Suppressor macrophage (primary cell): ENCODE measurements around the gene PRIM1.
"Not testable (repeated sequence)": the region's sequence is repeated elsewhere in the genome, so short reads cannot be mapped to it uniquely, and the experiment has no call there.

ENCODE experiments used
- DNase-seq, 4 experiments: peaks; one replicate each; pipeline ENCODE4 v3.0.0-alpha.2; 2020 to 2022
- total RNA-seq, 17 experiments: gene quantifications; one replicate each; lab custom pipeline; 2026; ENCODE audit warnings: mixed read lengths in 6 of 17, inconsistent platforms in 3 of 17; lab: John Stamatoyannopoulos, UW

Gene PRIM1
- 0.42 to 19.1 (median 6.4) reads per million in 17 experiments for total RNA-seq

DNA sequence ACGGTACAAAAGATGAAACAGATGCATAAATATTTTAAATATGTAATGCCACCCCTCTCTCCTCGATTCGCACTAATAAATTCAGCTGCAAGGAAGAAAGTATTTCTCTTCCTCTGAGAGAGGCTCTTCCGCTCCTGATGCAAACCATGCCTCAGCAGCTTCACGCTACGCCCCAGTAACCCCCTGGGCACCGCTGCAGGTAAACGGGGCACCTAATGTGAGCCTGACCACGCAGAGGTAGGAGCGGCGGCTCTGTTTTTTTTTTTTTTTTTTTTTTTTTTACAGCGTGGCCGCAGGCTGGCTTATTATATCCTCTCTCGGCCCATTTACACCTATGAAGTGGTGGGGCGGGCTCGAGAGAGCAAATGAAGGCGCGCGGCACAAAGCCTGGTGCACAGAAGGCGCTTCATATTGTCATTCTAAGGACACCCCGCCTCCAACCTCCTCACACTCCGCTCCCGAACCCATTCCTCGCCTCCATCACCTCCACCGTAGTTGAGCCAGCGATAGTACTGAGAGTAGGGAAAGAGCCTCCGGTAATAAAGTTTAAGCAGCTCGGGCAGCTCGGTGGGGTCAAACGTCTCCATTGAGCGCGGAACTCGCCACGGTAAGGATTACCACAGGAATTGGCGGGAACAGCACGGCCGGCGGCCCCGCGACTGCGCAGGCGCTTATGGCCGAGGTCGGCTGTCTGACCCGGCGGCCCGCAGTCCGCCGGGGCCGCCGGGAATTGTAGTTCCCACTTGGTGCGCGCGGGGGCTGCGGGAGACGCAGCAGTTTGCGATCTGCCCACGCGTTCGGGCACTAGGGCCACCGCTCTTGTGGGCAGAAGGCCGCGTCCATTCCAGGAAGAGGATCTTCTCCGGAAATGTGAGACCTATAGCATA, at the start of gene PRIM1:
Gene PRIM1, minus strand, starts transcription at position 612 of the 887 bp plus-strand sequence. Its CDS starts 25 bp downstream, at position 587.
- peak; percentile 92 to 95 (median 93) for DNase-seq

DNA sequence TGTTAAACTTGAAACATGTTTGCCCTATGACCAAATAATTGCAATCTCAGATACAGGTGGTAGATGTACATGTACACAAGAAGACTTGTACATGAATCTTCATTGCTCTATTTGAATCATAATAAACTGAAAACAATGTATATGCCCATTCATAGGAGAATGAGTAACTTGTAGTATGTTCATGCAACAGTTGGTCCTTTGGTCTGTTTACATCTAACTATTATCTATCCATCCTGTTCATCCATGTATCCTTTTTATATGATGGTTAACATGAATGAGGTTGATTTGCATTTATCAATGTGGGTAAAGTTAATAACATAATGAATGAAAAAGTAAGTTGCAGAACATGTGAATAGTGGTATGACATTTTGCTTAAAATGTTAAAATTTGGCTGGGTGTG, 48.1 kb upstream of the PRIM1 start:
- no peak for DNase-seq

DNA sequence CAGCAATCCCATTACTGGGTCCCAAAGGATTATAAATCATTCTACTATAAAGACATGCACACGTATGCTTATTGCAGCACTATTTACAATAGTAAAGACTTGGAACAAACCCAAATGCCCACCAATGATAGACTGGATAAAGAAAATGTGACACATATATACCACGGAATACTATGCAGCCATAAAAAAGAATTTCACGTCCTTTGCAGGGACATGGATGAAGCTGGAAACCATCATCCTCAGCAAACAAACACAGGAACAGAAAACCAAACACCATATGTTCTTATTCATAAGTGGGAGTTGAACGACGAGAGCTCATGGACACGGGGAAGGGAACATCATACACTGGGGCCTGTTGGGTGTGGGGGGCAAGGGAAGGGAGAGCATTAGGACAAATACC, 47.2 kb upstream of the PRIM1 start:
- DNase-seq, result not testable (repeated sequence)

DNA sequence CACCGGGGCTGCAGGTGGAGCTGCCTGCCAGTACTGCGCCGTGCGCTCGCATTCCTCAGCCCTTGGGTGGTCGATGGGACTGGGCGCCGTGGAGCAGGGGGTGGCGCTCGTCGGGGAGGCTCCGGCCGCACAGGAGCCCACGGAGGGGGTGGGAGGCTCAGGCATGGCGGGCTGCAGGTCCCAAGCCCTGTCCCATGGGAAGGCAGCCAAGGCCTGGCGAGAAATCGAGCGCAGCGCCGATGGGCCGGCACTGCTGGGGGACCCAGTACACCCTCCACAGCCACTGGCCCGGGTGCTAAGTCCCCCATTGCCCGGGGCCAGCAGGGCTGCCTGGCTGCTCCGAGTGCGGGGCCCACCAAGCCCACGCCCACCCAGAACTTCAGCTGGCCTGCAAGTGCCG, 43.7 kb upstream of the PRIM1 start:
- DNase-seq, result not testable (repeated sequence)

DNA sequence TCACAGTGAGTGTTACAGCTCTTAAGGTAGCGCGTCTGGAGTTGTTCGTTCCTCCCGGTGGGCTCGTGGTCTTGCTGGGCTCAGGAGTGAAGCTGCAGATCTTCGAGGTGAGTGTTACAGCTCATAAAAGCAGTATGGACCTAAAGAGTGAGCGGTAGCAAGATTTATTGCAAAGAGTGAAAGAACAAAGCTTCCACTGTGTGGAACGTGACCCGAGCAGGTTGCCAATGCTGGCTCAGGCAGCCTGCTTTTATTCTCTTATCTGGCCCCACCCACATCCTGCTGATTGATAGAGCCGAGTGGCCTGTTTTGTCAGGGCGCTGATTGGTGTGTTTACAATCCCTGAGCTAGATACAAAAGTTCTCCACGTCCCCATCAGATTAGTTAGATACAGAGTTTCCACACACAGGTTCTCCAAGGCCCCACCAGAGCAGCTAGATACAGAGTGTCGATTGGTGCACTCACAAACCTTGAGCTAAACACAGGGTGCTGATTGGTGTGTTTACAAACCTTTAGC, 43.0 kb upstream of the PRIM1 start:
- DNase-seq, result not testable (repeated sequence)

DNA sequence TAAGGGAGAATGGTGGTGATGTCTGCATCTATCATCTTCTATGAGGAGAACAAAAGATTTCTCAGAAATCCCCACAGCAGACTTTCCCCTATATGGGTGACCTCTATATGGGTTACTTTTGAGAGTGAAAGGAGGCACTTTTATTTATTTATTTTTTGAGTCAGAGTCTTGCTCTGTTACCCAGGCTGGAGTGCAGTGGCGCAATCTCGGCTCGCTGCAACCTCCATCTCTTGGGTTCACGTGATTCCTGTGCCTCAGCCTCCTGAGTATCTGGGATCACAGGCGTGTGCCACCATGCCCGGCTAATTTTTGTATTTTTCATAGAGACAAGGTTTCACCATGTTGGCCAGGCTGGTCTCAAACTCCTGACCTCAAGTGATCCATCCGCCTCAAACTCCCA, 41.0 kb upstream of the PRIM1 start:
- not testable (repeated sequence) for DNase-seq

DNA sequence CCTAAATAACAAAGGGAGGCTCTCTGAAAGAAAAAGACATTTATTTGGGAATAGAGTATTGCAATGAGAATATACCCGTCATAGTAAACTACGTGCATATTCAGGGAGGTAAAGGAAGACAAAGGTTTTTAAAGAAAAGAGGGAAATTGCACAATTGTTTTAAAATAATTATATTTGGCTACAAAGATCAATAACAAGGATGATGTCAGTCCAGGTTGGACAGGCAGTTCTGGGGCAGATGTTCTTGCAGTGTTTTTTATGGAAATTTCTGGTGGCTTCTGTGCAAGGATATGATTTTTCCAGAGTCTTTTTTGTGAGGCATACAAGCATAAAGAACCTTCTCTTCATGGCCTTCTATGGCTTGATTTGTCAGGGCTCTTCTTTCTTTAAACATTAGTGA, 40.6 kb upstream of the PRIM1 start:
- no peak for DNase-seq

DNA sequence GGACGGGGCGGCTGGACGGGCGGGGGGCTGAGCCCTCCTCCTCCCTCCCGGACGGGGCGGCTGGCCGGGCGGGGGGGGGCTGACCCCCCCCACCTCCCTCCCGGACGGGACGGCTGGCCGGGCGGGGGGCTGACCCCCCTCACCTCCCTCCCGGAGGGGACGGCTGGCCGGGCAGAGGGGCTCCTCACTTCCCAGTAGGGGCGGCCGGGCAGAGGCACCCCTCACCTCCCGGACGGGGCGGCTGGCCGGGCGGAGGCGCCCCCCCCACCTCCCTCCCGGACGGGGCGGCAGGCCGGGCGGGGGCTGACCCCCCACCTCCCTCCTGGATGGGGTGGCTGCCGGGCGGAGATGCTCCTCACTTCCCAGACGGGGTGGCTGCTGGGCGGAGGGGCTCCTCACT, 37.3 kb upstream of the PRIM1 start:
- DNase-seq, result not testable (repeated sequence)

DNA sequence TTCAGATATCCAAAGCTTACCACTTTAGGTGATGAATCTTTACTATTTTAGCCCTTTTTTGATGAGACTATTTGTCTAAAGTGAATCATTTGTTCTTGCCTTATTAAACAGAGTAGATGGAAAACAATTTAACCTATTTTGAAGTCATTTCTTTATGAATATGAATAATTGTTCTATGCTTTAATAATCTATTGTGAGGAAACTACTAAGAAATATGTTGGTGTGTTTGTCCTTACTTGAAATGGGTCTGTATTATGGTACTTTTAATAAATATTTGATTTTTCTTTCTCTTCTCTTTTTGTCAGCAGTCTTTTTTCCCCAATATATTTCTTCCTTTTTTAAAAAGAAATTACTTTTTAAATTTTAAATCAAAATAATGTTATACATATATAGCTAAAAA, 35.4 kb upstream of the PRIM1 start:
- DNase-seq, result no peak

DNA sequence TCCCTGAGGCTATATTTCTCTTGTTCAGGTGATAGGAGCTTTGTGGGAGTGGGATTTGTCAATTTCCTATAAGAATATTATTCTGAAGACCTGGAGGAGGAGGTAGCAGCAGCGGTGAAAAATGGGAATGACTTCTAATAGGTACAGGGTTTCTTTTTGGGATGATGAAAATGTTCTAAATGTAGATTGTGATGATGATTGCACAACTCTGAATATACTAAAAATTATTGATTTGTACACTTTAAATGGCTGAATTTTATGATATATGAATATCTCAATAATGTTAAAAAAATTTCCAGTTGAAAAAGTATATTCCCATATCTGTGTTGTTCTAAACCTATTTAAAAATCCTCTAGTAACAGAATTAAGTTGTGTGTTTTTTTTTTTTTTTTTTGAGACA, 33.8 kb upstream of the PRIM1 start:
- DNase-seq, result no peak

DNA sequence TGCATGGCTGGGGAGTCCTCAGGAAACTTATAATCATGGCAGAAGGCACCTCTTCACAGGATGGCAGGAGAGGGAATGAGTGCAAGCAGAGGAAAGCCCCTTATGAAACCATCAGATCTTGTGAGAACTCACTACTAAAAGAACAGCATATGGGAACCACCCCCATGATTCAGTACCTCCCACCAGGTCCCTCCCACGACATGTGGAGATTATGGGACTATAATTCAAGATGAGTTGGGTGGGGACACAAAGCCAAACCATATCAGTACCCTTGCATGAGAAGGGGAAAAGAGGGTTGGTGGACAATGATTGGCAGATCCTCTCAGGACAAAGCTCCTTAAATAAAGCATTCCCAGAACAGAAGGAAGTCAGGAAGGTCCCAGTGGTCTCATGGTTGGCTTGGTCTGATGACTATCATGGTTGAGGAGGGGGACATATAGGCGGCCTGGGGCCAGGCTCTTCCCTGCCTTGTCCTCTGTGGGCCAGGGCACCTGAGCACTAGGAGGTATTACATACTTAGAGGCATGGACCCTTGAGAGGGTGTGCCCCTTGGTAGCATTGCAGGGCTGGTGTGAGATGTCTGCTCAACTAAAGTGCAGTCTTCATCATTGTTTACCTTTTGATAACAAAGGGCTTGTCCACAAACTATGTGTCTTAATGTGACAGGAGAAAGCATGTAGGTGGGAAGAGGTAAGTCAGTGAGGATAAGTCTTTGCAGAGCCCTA, 33.2 kb upstream of the PRIM1 start:
- DNase-seq, result no peak

DNA sequence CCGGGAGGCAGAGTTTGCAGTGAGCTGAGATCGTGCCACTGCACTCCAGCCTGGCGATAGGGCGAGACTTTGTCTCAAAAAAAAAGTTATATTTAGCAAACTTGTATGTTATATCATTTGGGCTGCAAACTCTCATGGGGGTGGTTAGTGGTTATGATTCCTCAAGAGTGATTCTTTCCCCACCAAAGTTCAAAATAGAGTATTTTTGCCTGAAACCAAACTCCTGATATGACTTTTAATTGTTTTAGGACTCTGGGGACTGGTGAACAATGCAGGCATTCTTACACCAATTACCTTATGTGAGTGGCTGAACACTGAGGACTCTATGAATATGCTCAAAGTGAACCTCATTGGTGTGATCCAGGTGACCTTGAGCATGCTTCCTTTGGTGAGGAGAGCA, 29.6 kb upstream of the PRIM1 start:
- DNase-seq, result no peak

DNA sequence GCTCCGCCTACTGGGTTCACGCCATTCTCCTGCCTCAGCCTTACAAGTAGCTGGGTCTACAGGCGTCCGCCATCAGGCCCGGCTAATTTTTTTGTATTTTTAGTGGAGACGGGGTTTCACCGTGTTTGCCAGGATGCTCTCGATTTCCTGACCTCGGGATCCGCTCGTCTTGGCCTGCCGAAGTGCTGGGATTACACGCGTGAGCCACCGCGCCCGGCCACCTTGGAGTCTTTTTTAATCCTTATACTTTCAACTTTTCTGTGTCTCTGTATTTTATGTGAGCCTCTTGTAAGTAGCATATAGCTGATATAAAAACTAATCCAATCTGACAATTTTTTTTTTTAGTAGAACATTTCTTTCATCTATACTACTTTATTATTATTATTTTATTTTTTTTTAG, 26.6 kb upstream of the PRIM1 start:
- no peak for DNase-seq

DNA sequence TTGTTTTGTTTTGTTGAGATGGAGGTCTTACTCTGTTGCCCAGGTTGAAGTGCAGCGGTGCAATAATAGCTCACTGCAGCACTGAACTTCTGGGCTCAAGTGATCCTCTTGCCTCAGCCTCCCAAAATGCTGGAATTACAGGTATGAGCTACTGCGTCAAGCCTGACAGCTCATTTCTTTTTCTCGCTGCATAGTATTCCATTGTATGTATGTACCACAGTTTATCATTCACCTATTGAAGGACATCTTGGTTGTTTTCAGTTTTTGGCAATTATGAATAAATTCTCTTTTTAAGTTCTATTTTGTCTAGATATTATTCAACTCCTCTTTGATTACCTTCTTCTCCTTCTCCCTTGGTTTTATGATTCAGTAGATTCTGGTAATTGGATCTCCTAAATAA, 24.5 kb upstream of the PRIM1 start:
- DNase-seq, result no peak

DNA sequence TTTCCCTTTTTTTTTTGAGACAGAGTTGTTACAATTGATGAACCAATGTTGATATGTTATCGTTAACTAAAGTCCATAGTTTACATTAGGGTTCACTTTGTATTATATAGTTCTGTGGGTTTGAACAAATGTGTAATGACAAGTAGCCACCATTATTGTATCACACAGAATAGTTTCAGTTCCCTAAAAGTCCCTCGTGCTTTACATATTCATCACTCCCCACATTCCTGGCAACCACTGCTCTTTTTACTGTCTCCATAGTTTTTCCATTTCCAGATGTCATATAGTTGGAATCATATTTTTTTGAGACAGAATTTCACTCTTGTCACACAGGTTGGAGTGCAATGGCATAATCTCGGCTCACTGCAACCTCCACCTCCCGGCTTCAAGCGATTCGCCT, 23.5 kb upstream of the PRIM1 start:
- DNase-seq, result peak; percentile 30 to 75 (median 62)

DNA sequence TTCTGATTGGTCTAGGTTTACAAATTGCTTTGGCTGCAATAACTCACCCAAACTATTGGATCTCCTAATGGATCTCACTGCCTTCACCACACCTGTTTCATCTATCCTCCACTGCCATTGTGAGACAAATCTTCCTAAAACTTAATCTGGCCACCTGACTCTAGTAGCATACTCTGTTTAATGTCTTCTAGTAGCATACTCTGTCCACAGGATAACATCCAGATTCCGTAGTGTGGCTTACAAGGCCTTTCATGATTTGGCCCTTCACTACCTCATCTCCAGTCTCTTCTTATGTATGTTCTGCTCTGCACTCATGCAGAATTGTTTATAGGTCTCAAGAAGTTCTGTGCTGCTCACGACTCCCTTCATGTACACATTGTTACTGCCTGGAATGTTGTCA, 21.0 kb upstream of the PRIM1 start:
- no peak for DNase-seq

DNA sequence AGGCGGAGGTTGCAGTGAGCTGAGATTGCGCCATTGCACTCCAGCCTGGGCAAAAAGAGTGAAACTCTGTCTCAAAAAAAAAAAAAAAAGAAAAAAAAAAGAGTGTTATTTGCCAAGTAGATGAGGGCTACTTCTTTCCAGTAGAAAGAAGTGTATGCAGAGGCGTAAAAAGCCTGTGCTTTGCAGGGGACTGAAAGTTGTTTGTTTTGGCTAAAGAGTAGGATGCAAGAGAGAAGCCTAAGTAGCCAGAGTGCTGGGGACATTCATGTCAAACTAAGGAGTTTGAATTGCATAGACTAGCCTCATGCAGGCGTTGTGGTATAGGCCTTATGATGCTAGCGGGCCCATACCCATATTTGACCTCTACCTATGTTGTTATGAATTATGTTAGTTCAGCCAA, 20.5 kb upstream of the PRIM1 start:
- DNase-seq, result no peak

DNA sequence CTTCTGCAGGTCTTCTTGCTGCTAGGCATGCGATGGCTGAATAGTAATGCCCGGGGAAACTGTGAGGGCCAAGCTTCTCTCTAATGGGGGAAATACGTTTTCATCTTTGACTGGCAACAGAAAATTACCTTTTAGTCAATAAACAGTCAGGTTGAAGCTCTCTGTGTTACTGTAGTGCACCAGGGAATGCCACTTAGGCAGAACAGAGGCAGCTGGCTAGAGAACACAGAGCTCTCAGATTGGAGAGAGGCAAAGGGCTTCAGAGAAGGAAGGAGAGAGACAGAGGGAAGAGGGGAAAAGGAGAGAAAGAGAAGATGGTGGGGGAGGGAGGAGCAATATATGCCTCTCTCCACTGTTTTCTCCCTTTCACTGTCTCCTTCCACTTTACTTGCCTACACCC, 17.7 kb upstream of the PRIM1 start:
- no peak for DNase-seq

DNA sequence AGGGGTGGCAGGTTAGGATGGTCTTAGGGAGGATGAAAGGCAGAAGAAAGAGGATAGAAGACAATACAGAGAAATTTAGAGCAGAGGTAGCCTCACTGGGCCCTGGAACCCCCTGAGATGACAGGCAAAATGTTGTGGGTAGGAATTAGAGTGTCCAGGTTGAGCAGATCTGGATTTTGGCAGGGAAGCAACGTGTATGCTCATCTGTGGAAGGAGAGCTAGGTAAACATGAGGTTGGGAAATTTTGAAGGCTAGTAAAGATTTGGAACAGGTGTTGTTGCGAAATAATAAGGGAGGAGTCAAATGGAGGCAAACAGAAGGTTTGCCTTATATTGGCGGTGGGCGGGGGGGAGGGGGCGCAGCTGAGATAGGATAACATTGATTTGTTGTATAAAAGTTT, 16.3 kb upstream of the PRIM1 start:
- DNase-seq, result no peak

DNA sequence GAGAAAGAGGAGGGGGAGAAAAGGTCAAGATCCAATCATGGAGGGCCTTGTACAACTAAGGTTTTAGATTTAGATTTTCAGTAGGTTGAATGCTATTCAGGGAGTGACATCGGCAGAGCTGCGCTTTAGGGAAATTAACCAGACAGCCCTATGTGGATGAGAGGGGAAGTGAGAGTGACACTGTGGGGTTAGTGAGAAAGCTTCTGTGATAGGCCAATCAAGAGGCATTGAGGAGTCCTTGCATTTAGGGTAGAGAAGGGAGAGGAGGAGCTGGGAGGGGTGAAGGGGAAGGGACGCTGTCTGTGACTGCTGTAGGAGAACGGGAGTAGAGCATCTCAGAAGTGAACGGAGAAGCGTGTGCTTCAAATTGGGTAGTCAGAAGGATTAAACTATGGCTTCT, 14.4 kb upstream of the PRIM1 start:
- peak; percentile 79 to 89 (median 84) for DNase-seq

DNA sequence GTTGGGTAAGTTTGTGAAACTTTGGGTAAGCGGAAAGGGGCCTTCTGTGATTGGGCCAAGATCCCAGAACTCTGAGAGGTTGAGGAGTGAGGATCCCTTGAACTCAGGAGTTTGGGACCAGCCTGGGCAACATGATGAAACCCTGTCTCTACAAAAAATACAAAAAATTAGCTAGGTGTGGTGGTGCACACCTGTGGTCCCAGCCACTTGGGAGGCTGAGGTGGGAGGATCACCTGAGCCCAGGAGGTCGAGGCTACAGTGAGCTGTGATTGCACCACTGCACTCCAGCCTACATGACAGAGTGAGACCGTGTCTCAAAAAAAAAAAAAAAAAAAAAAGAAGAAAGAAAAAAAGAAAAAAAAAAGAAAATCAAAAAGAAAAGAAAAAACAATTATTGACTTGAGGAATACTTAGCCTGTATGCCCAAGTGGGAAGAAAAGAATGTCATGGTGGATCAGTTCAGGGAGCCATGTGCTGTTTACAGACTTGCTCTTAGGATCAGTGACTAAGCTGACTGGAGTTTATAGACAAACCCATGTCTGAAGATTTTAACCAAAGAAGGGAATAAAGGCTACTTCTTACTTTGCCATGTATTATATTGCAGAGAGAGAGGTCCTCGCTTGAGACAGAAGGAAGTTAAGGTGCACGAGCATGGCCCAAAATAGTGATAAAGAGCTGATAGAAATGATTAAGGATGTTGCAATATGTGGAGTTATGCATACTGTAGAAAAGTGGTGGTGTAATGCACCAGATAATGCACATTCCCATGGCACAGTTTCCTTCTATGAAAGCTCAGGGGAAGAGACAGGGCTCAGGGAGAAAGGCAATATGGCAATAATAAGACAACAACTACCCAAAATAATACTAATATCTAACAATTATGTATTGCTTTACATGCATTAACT, 11.9 kb upstream of the PRIM1 start:
- peak in 1 of 4 experiments; percentile 13 for DNase-seq

DNA sequence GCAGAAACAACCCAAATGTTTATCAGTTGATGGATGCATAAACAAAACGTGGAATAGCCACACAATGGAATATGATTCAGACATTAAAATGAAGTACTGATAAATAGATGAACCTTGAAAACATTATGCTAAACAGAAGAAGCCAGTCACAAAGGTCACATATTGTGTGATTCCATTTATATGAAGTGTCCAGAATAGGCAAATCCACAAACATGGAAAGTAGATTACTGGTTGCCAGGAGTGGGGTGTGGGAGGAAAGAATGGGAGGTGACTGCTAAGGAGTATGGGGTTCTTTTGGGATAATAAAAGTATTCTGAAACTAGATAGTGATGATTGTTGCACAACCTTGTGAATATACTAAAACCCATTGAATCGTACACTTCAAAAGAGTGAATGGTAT, 9.7 kb upstream of the PRIM1 start:
- DNase-seq, result no peak

DNA sequence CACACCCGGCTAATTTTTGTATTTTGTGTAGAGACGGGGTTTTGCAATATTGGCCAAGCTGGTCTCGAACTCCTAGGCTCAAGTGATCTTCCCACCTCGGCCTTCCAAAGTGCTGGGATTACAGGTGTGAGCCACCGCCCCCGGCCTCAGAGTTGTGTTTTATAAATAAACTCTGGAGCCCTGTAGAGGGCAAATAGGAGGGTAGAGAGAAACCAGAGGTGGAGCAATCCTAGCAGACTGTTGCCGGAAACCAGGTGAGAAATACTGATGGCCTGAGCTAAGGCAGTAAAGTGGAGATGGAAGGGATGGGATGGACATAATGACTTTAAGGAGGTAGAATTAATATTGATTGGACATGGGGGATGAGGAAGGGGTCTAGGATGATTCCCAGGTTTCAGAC, 8.3 kb upstream of the PRIM1 start:
- no peak for DNase-seq
